OCI-LY7 (cell line): ENCODE data around the gene ALOX15B. TPM values are rescaled to one million over a fixed set of nuclear protein-coding genes. Genes with fewer than 3 reads are reported as not detected.

ENCODE experiments used
- BruUV-seq: library from RNA; stranded (reverse); fragments of 400-500 nt; replicated peaks from 2 replicates; lab custom pipeline; 2021; lab: Mats Ljungman, UMichigan
- CTCF ChIA-PET: fragments of 300-600 bp; sonication (Branson Sonifier 250); formaldehyde crosslinking; loops from one replicate; lab custom pipeline; 2022; ENCODE audit warnings: antibody characterized with exemption; ENCODE audit not compliant: unreplicated experiment; lab: Charles Lee
- POLR2A ChIA-PET: fragments of 300-600 bp; sonication (Branson Sonifier 250); formaldehyde crosslinking; loops from one replicate; lab custom pipeline; 2022; ENCODE audit warnings: antibody characterized with exemption; lab: Charles Lee
- DNase-seq: peaks from one replicate; pipeline ENCODE4 v3.0.0-alpha.2; 2015; ENCODE audit warnings: low spot score
- H2AFZ ChIP-seq: fragments of 200-600 bp; sonication (generic), shearing (Covaris generic); 2 replicates; pipeline ENCODE4 v1.6.1; 2014; ENCODE audit warnings: mild to moderate bottlenecking, antibody characterized with exemption, low read length, moderate library complexity
- H3K27ac ChIP-seq: fragments of 200-600 bp; sonication (generic); 2 replicates; pipeline ENCODE4 v1.5.1; 2014; ENCODE audit warnings: mixed run types, low read depth, mild to moderate bottlenecking, moderate library complexity, low read length, inconsistent platforms; ENCODE audit not compliant: poor library complexity, severe bottlenecking
- H3K36me3 ChIP-seq: fragments of 200-600 bp; sonication (generic); 2 replicates; pipeline ENCODE4 v1.6.1; 2014; ENCODE audit warnings: mild to moderate bottlenecking, antibody characterized with exemption, low read length, moderate library complexity, mixed read lengths; ENCODE audit not compliant: insufficient read depth
- H3K4me1 ChIP-seq: fragments of 200-600 bp; sonication (generic); 2 replicates; pipeline ENCODE4 v1.5.1; 2014; ENCODE audit warnings: mild to moderate bottlenecking, low read length; ENCODE audit not compliant: insufficient read depth, poor library complexity, severe bottlenecking
- H3K4me2 ChIP-seq: fragments of 200-600 bp; sonication (generic); 2 replicates; pipeline ENCODE4 v1.6.1; 2014; ENCODE audit warnings: mild to moderate bottlenecking, low read length
- H3K4me3 ChIP-seq: fragments of 200-600 bp; sonication (generic); 2 replicates; pipeline ENCODE4 v1.5.1; 2014; ENCODE audit warnings: mild to moderate bottlenecking, low read depth, low read length; ENCODE audit not compliant: poor library complexity, severe bottlenecking
- H3K79me2 ChIP-seq: fragments of 200-600 bp; sonication (generic); 2 replicates; pipeline ENCODE4 v1.6.1; 2016; ENCODE audit warnings: low read depth, mild to moderate bottlenecking, low read length, moderate library complexity, mixed read lengths; ENCODE audit not compliant: insufficient read depth
- H3K9me2 ChIP-seq: fragments of 200-600 bp; sonication (generic); 2 replicates; pipeline ENCODE4 v1.6.1; 2016; ENCODE audit warnings: mild to moderate bottlenecking, low read length, mixed read lengths; ENCODE audit not compliant: insufficient read depth
- H3K9me3 ChIP-seq: fragments of 200-600 bp; sonication (generic); 2 replicates; pipeline ENCODE4 v1.6.1; 2014; ENCODE audit warnings: mild to moderate bottlenecking, mixed run types, low read length, mixed read lengths
- H4K20me1 ChIP-seq: fragments of 200-600 bp; sonication (generic); 2 replicates; pipeline ENCODE4 v1.6.1; 2014; ENCODE audit warnings: mild to moderate bottlenecking, antibody characterized with exemption, low read length, moderate library complexity, mixed read lengths; ENCODE audit not compliant: insufficient read depth
- CTCF ChIP-seq: fragments of 200-600 bp; sonication (generic); conservative IDR thresholded peaks from 2 replicates; pipeline ENCODE4 v1.5.1; 2014; ENCODE audit warnings: mild to moderate bottlenecking, antibody characterized with exemption, low read length, moderate library complexity, mixed read lengths
- EZH2phosphoT487 ChIP-seq: fragments of 200-600 bp; sonication (generic); IDR thresholded peaks from 2 replicates; pipeline ENCODE4 v1.6.1; 2018; ENCODE audit warnings: low read depth, borderline replicate concordance, mild to moderate bottlenecking, mixed run types, antibody characterized with exemption, low read length, moderate library complexity, mixed read lengths
- intact Hi-C: fragments of 100-400 bp; cut with micrococcal nuclease; formaldehyde crosslinking; loops from one replicate; pipeline ENCODE4 v1.10.0; 2022; ENCODE audit not compliant: unreplicated experiment
- total RNA-seq, 2 experiments: library from RNA; depleted of rRNA in 1 of 2; stranded (reverse); fragments of >200 nt in 1 of 2; shearing (Covaris generic) in 1 of 2; gene quantifications; 2 replicates each; pipeline ENCODE4 v1.2.3, GENCODE V29; 2014 to 2022

The ALOX15B gene
- total RNA-seq, 2 experiments from 2014 or later, result not detected

- Histone ChIP-seq H3K4me3 (no peak overlapping the region), H2AFZ (no peak overlapping the region), H3K27ac (no peak overlapping the region), H3K79me2 (no peaks in the 10 kb centered on the region), H3K4me2 (no peak overlapping the region), H3K4me1 (peaks cover 10% of the 10 kb centered on the region), H3K9me2 (no peaks in the 10 kb centered on the region), H4K20me1 (no peaks in the 10 kb centered on the region), H3K9me3 (no peaks in the 10 kb centered on the region), H3K36me3 (no peaks in the 10 kb centered on the region)
- POLR2A ChIA-PET, result interaction anchor here (0.6 kb wide), 1 partner anchor 66 kb away, joined by 3 read pairs; no protein-coding TSS in a partner anchor
- TF ChIP-seq CTCF (no peak), EZH2phosphoT487 (no peak)
- intact Hi-C loops, result no loop called here
- CTCF ChIA-PET, result no interaction called here
- BruUV-seq, result no TSS peak
- no peak for DNase-seq
Observed at GRCh38 chr17:8051831-8052230, 13.0 kb downstream of the ALOX15B start.

- intact Hi-C loops, result no loop called here
- no peak overlapping the region for H3K4me3 ChIP-seq
- H3K79me2 ChIP-seq, result no peaks in the 10 kb centered on the region
- H3K9me3 ChIP-seq, result no peaks in the 10 kb centered on the region
- H3K9me2 ChIP-seq, result no peaks in the 10 kb centered on the region
- BruUV-seq, result no TSS peak
- H3K4me2 ChIP-seq, result no peak overlapping the region
- ChIA-PET CTCF (no interaction called here), POLR2A (no interaction called here)
- H3K27ac ChIP-seq, result no peak overlapping the region
- no peaks in the 10 kb centered on the region for H3K36me3 ChIP-seq
- TF ChIP-seq CTCF (no peak), EZH2phosphoT487 (no peak)
- no peak overlapping the region for H2AFZ ChIP-seq
- no peaks in the 10 kb centered on the region for H4K20me1 ChIP-seq
- H3K4me1 ChIP-seq, result peaks cover 12% of the 10 kb centered on the region
- no peak for DNase-seq
Observed at GRCh38 chr17:8052256-8053252, 13.7 kb downstream of the ALOX15B start.

- Histone ChIP-seq H3K9me3 (no peaks in the 10 kb centered on the region), H2AFZ (no peak overlapping the region), H3K4me3 (no peak overlapping the region), H3K9me2 (no peaks in the 10 kb centered on the region), H3K4me2 (no peak overlapping the region), H3K79me2 (no peaks in the 10 kb centered on the region), H3K36me3 (no peaks in the 10 kb centered on the region), H3K4me1 (peaks cover 13% of the 10 kb centered on the region), H3K27ac (no peak overlapping the region), H4K20me1 (no peaks in the 10 kb centered on the region)
- ChIA-PET CTCF (interaction anchor here (0.6 kb wide), 2 partner anchors 196 to 339 kb away, joined by 3 to 4 read pairs; partner anchors contain the start of gene NAA38), POLR2A (no interaction called here)
- no peak for DNase-seq
- TF ChIP-seq EZH2phosphoT487, result no peak
- no peak for TF ChIP-seq CTCF
- no TSS peak for BruUV-seq
- intact Hi-C loops, result no loop called here
Observed at GRCh38 chr17:8053600-8053999, 14.7 kb downstream of the ALOX15B start.
